ENCODE data around the gene CAMKK2.

- no peak for TF ChIP-seq EP300 (IDR thresholded peaks at IDR 0.05)
- no peak for TF ChIP-seq POLR2AphosphoS5 (IDR thresholded peaks at IDR 0.05)
- TF ChIP-seq POLR2A (IDR thresholded peaks at IDR 0.05), result no peak
- no peak for TF ChIP-seq CTCF (IDR thresholded peaks at IDR 0.05)
Observed at GRCh38 chr12:121241156-121241970, 55.1 kb downstream of the CAMKK2 start.
